Common myeloid progenitor, CD34-positive (primary cell): ENCODE results near the gene CASZ1.

Experiments used
- CTCF ChIA-PET: fragments of 350-600 bp; sonication (Branson Sonifier 250); formaldehyde crosslinking; loops from one replicate; lab custom pipeline; 2021; ENCODE audit warnings: antibody characterized with exemption; lab: Charles Lee
- POLR2A ChIA-PET: fragments of 350-600 bp; sonication (Branson Sonifier 250); formaldehyde crosslinking; loops from one replicate; lab custom pipeline; 2021; ENCODE audit warnings: antibody characterized with exemption; lab: Charles Lee
- DNase-seq, 3 donors: peaks; one replicate each; pipeline versions ENCODE4 v3.0.0 to v3.0.0-alpha.2; 2013
- H3K27ac ChIP-seq, 2 experiments: 1 replicate in 1 of 2; 2 replicates in 1 of 2; pipeline ENCODE4 v1.7.0; 2013; ENCODE audit warnings: inconsistent platforms in 2 of 2, low read length in 2 of 2, mild to moderate bottlenecking in 2 of 2, low read depth in 1 of 2, moderate library complexity in 1 of 2; ENCODE audit not compliant: severe bottlenecking in 2 of 2, insufficient read depth in 1 of 2, poor library complexity in 1 of 2
- H3K27me3 ChIP-seq, 5 experiments: replicated peaks in 2 of 5; 1 replicate in 3 of 5; 2 replicates in 2 of 5; pipeline versions ENCODE4 v1.6.1 to v1.7.0; 2013; ENCODE audit warnings: low read length in 4 of 5, mild to moderate bottlenecking in 2 of 5, moderate library complexity in 2 of 5, inconsistent platforms in 1 of 5; ENCODE audit not compliant: insufficient read depth in 5 of 5, control insufficient read depth in 4 of 5
- H3K36me3 ChIP-seq, 4 experiments: 1 replicate in 2 of 4; 2 replicates in 2 of 4; pipeline versions ENCODE4 v1.6.1 to v1.7.0; 2013; ENCODE audit warnings: low read length in 3 of 4, control low read depth in 1 of 4, mild to moderate bottlenecking in 1 of 4; ENCODE audit not compliant: control insufficient read depth in 4 of 4, insufficient read depth in 4 of 4
- H3K4me1 ChIP-seq, 4 experiments: 1 replicate in 3 of 4; 2 replicates in 1 of 4; pipeline versions ENCODE4 v1.6.1 to v1.7.1; 2013; ENCODE audit warnings: low read length in 3 of 4, mild to moderate bottlenecking in 3 of 4, control low read depth in 1 of 4, inconsistent platforms in 1 of 4, moderate library complexity in 1 of 4; ENCODE audit not compliant: control insufficient read depth in 4 of 4, insufficient read depth in 4 of 4; ENCODE audit errors: control extremely low read depth in 1 of 4
- H3K4me3 ChIP-seq, 7 experiments: 1 replicate in 4 of 7; 2 replicates in 3 of 7; pipeline versions ENCODE4 v1.5.1 to v1.7.0; 2013; ENCODE audit warnings: mild to moderate bottlenecking in 7 of 7, low read length in 6 of 7, moderate library complexity in 6 of 7, inconsistent platforms in 2 of 7, low read depth in 2 of 7, control low read depth in 1 of 7; ENCODE audit not compliant: insufficient read depth in 4 of 7, control insufficient read depth in 1 of 7; ENCODE audit errors: extremely low read depth in 1 of 7
- H3K9me3 ChIP-seq, 5 experiments: 1 replicate in 4 of 5; 2 replicates in 1 of 5; pipeline versions ENCODE4 v1.6.1 to v1.7.1; 2013; ENCODE audit warnings: low read length in 4 of 5, mild to moderate bottlenecking in 2 of 5, inconsistent platforms in 1 of 5, low read depth in 1 of 5, moderate library complexity in 1 of 5; ENCODE audit not compliant: control insufficient read depth in 4 of 5, insufficient read depth in 2 of 5; ENCODE audit errors: control extremely low read depth in 1 of 5
- whole genome bisulfite sequencing: methylation state at CpG from one replicate; pipeline ENCODE4 v1.1.5; 2013; ENCODE audit not compliant: insufficient coverage; 5-methylcytosine and 5-hydroxymethylcytosine counted together

CASZ1 gene

DNA sequence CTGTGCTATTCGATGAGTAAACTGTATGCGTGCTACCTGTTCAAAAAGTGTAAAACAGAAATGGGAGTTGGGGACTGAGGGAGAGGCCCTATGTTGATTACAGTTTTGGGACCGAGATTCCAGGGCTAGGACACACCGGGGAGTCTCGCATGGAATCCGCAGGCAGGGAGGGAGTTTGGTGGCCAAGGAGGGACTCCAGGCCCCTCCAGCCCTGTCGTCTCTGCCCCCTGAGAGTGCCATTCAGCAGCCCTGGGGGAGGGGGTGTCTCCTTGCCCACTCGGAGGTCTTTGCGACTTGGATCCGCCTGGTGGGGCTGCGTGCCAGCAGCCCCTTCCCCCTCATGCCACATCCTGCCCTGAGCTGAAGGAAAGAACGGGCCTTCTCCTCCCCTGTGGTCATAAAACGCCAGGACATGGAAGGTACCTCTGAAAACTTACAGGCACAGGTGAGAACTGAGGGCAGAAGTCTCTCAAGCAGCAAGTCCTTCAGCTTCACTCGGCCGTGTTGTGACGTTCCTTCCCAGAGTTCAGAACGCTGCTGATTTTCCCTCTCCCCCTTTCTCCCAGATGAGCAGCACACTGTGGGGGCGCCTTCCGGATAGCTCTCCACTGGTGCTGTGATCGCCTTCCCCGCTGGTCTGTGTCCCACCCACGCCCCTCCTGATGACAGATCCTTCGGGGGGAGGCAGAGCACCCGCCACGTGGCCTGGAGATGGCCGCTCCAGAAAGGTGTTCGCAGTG, 180.3 kb downstream of the CASZ1 start:
- no peak for DNase-seq
- H3K9me3 ChIP-seq: no peaks in the 10 kb centered on the region
- no peaks in the 10 kb centered on the region for H3K27me3 ChIP-seq
- H3K27ac ChIP-seq: no peak overlapping the region
- H3K4me1 ChIP-seq: no peaks in the 10 kb centered on the region
- 92% methylated on average over 23 of the region's 27 CpGs for WGBS
- POLR2A ChIA-PET: no interaction called here
- H3K4me3 ChIP-seq: no peak overlapping the region
- CTCF ChIA-PET: no interaction called here
- peaks cover 0 to 13% (median 7%) of the 10 kb centered on the region in 4 experiments for H3K36me3 ChIP-seq

- Histone ChIP-seq H3K9me3 (no peaks in the 10 kb centered on the region), H3K36me3 (peaks cover 0 to 13% (median 7%) of the 10 kb centered on the region in 4 experiments), H3K4me3 (no peak overlapping the region), H3K4me1 (no peaks in the 10 kb centered on the region), H3K27ac (no peak overlapping the region), H3K27me3 (no peaks in the 10 kb centered on the region)
- CTCF ChIA-PET: no interaction called here
- POLR2A ChIA-PET: no interaction called here
- no peak for DNase-seq
- 95% methylated on average over 13 of the region's 13 CpGs for WGBS
These were observed 181.1 kb downstream of the CASZ1 start for GRCh38 chr1:10615332-10615731.

DNA sequence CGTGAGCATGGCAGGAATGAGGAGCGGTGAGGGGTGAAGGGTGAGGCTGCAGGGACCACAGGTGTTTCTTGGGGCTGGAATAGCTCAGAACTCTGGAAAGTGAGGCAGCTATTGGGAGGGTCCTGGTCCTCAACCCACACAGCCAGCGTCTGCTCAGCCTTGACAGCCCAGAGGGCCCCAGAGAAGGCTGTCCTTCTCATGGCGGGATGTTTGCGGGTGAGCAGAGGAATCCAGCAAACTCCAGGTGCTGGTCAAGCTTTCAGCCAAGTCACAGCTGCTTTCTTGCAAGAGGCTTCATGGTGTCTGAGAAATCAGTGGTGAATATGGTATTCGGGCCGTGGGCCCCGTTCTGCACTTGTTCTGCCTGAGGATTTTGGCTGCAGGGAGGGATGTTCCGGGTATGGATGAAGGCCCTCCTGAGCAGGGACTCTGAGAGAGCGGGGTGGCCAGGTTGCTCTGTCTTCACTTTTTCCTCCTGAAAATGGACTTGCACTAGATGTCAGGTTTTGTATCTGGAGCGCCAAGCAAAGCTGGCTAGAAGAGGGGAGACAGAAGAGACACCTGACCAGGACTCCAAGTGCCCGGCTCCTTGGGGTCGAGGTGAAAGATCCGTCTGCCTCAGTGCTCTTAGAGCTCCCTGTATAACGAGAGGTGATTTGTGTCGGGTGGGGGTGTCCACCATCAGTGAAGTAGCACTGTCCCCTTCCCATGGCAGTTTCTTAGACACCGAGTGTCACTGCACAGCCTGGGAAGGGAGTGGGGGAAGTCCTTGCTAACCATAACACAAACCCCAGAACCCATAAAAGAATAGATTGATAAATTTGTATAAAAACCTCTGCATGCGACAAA, 181.8 kb downstream of the CASZ1 start:
- CTCF ChIA-PET: no interaction called here
- Histone ChIP-seq H3K4me3 (no peak overlapping the region), H3K27me3 (no peaks in the 10 kb centered on the region), H3K4me1 (no peaks in the 10 kb centered on the region), H3K36me3 (peaks cover 0 to 13% (median 6%) of the 10 kb centered on the region in 4 experiments), H3K9me3 (no peaks in the 10 kb centered on the region), H3K27ac (no peak overlapping the region)
- WGBS: 100% methylated on average over 11 of the region's 18 CpGs
- POLR2A ChIA-PET: no interaction called here
- no peak for DNase-seq

- CTCF ChIA-PET: no interaction called here
- WGBS: 97% methylated on average over 5 of the region's 8 CpGs
These were observed 182.6 kb downstream of the CASZ1 start for GRCh38 chr1:10613861-10614260.

DNA sequence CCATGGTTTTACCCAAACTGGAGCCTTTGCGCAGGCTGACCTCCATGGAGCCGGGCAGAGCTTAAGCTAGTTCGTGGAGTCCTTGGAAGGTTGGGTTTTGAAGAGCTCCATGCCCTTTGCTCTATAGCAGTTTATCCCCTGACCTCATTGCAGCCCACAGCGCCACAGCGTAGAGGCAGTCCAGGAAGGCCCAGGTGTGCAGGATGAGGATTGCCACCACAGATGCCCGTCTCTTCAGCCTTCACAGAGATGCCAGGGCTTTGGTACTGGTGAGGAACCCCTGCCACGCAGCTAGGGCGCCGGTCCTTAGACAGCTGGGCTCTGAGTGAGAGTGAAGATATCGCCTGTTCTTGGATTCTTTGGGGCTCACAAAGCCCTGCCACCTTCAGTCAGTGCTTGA, 183.1 kb downstream of the CASZ1 start:
- ChIA-PET POLR2A (interaction anchor here (0.7 kb wide), 1 partner anchor 13 kb away, joined by 3 read pairs; no protein-coding TSS in a partner anchor), CTCF (no interaction called here)
- Histone ChIP-seq H3K36me3 (peaks cover 0 to 7% (median 3%) of the 10 kb centered on the region in 4 experiments), H3K9me3 (no peaks in the 10 kb centered on the region), H3K27ac (no peak overlapping the region), H3K4me3 (no peak overlapping the region), H3K4me1 (no peaks in the 10 kb centered on the region), H3K27me3 (no peaks in the 10 kb centered on the region)
- 100% methylated on average over 9 of the region's 10 CpGs for WGBS
- no peak for DNase-seq

More at GRCh38 chr1:10613861-10614260, 182.6 kb downstream of the CASZ1 start:
- Histone ChIP-seq H3K27ac (no peak overlapping the region), H3K36me3 (peaks cover 0 to 12% (median 5%) of the 10 kb centered on the region in 4 experiments), H3K9me3 (no peaks in the 10 kb centered on the region), H3K4me3 (no peak overlapping the region), H3K27me3 (no peaks in the 10 kb centered on the region), H3K4me1 (no peaks in the 10 kb centered on the region)
- DNase-seq: no peak
- POLR2A ChIA-PET: no interaction called here

- no peaks in the 10 kb centered on the region for H3K27me3 ChIP-seq
- H3K4me1 ChIP-seq: no peaks in the 10 kb centered on the region
- ChIA-PET CTCF (interaction anchor here (1.4 kb wide), 1 partner anchor 9 kb away, joined by 3 read pairs; no protein-coding TSS in a partner anchor), POLR2A (interaction anchor here (0.7 kb wide), 1 partner anchor 13 kb away, joined by 3 read pairs; no protein-coding TSS in a partner anchor)
- no peaks in the 10 kb centered on the region for H3K9me3 ChIP-seq
- no peak for DNase-seq
- no peak overlapping the region for H3K27ac ChIP-seq
- H3K36me3 ChIP-seq: peaks cover 0 to 3% (median 0%) of the 10 kb centered on the region in 4 experiments
- WGBS: 90% methylated on average over 12 of the region's 12 CpGs
- H3K4me3 ChIP-seq: no peak overlapping the region
These were observed 183.8 kb downstream of the CASZ1 start for GRCh38 chr1:10612436-10613160.
